ENCODE results near the gene CCDC32.

CCDC32 gene

GRCh38 chr15:40511472-40512133 lies 53.2 kb downstream of the CCDC32 start:
- DNase-seq (ENCODE audit: low read depth), result no peak
- H3K4me3 ChIP-seq (ENCODE audit: low read depth, low read length), result peak overlapping the region; percentile 51
- in situ Hi-C loops (cut with HindIII; ENCODE audit: low sequenced_read_pairs), result no loop called here
- TF ChIP-seq CTCF (IDR thresholded peaks at IDR 0.05; ENCODE audit: low read depth, low read length, missing control alignments), result no peak

GRCh38 chr15:40511093-40511471 lies 53.8 kb downstream of the CCDC32 start:
- peak overlapping the region; percentile 51 for H3K4me3 ChIP-seq (ENCODE audit: low read depth, low read length)
- TF ChIP-seq CTCF (IDR thresholded peaks at IDR 0.05; ENCODE audit: low read depth, low read length, missing control alignments), result no peak
- DNase-seq (ENCODE audit: low read depth), result no peak
- in situ Hi-C loops (cut with HindIII; ENCODE audit: low sequenced_read_pairs), result no loop called here

- in situ Hi-C loops (cut with HindIII; ENCODE audit: low sequenced_read_pairs), result no loop called here
- DNase-seq (ENCODE audit: low read depth), result no peak
- H3K4me3 ChIP-seq (ENCODE audit: low read depth, low read length), result no peak overlapping the region
- TF ChIP-seq CTCF (IDR thresholded peaks at IDR 0.05; ENCODE audit: low read depth, low read length, missing control alignments), result no peak
Observed at GRCh38 chr15:40510201-40510600, 54.6 kb downstream of the CCDC32 start.

- in situ Hi-C loops (cut with HindIII; ENCODE audit: low sequenced_read_pairs), result no loop called here
- no peak overlapping the region for H3K4me3 ChIP-seq (ENCODE audit: low read depth, low read length)
- DNase-seq (ENCODE audit: low read depth), result no peak
- TF ChIP-seq CTCF (IDR thresholded peaks at IDR 0.05; ENCODE audit: low read depth, low read length, missing control alignments), result no peak
Observed at GRCh38 chr15:40508216-40508615, 56.6 kb downstream of the CCDC32 start.

GRCh38 chr15:40506964-40507571 lies 57.8 kb downstream of the CCDC32 start:
- in situ Hi-C loops (cut with HindIII; ENCODE audit: low sequenced_read_pairs), result no loop called here
- peak overlapping the region; percentile 20 for H3K4me3 ChIP-seq (ENCODE audit: low read depth, low read length)
- peak; percentile 23 for DNase-seq (ENCODE audit: low read depth)
- peak; percentile 85 for TF ChIP-seq CTCF (IDR thresholded peaks at IDR 0.05; ENCODE audit: low read depth, low read length, missing control alignments)
